HepG2 (cell line): ENCODE results near the gene TLCD1. TPM values are rescaled to one million over a fixed set of nuclear protein-coding genes. Genes with fewer than 3 reads are reported as not detected.

Source experiments
- ATAC-seq: fragments of 200-7000 bp; cut with Tn5 transposase; 3 replicates; pipeline ENCODE4 v1.9.1; 2020; ENCODE audit warnings: mild to moderate bottlenecking, moderate library complexity
- BruUV-seq: library from RNA; stranded (reverse); fragments of 400-500 nt; replicated peaks from 2 replicates; lab custom pipeline; 2021; lab: Mats Ljungman, UMichigan
- CTCF ChIA-PET: fragments of 300-600 bp; formaldehyde crosslinking; extraction: SDS; loops from one replicate; lab custom pipeline; 2021; ENCODE audit warnings: low total read pairs, inconsistent platforms, low intra/inter-chr PET ratio; lab: Yijun Ruan, JAX
- POLR2A ChIA-PET: fragments of 350-600 bp; sonication (Branson Sonifier 250); formaldehyde crosslinking; loops from one replicate; lab custom pipeline; 2020; ENCODE audit warnings: antibody characterized with exemption, inconsistent platforms; lab: Yijun Ruan, JAX
- DNase-seq: peaks from one replicate; pipeline ENCODE4 v3.0.0-alpha.2; 2015; ENCODE audit warnings: low spot score
- FAIRE-seq: peaks from 3 replicates; lab custom pipeline; 2011; peaks lifted over from hg19 to GRCh38; lab: Jason Lieb, UNC
- H2AFZ ChIP-seq: one replicate; pipeline ENCODE4 v1.6.1; 2011; ENCODE audit warnings: low read length, inconsistent platforms
- H3K27ac ChIP-seq: fragments of 300-600 bp; 3 replicates; pipeline ENCODE4 v1.8.0; 2011; ENCODE audit warnings: mixed run types, mild to moderate bottlenecking, mixed read lengths, low read length, inconsistent platforms; ENCODE audit not compliant: insufficient read depth; ENCODE audit errors: extremely low read length
- H3K27me3 ChIP-seq, 2 experiments: fragments of 200-600 bp in 1 of 2; 2 replicates in 1 of 2; 3 replicates in 1 of 2; pipeline versions ENCODE4 v1.6.0 to v1.8.0; 2011; ENCODE audit warnings: low read length in 2 of 2, mild to moderate bottlenecking in 2 of 2, moderate library complexity in 2 of 2, inconsistent platforms in 1 of 2; ENCODE audit not compliant: insufficient read depth in 2 of 2, control insufficient read depth in 1 of 2
- H3K36me3 ChIP-seq, 2 experiments: fragments of 200-600 bp in 1 of 2; replicated peaks in 1 of 2; 2 replicates in 1 of 2; 3 replicates in 1 of 2; pipeline versions ENCODE4 v1.5.1 to v1.8.0; 2011; ENCODE audit warnings: low read length in 2 of 2, inconsistent platforms in 1 of 2; ENCODE audit not compliant: insufficient read depth in 2 of 2, control insufficient read depth in 1 of 2
- H3K4me1 ChIP-seq: 2 replicates; pipeline ENCODE4 v1.5.1; 2012; ENCODE audit warnings: low read length, inconsistent platforms; ENCODE audit not compliant: insufficient read depth
- H3K4me2 ChIP-seq: 2 replicates; pipeline ENCODE4 v1.6.0; 2011; ENCODE audit warnings: low read depth, low read length, inconsistent platforms
- H3K4me3 ChIP-seq, 3 experiments: fragments of 200-600 bp in 1 of 3; sonication (generic), shearing (Covaris generic) in 1 of 3; replicated peaks in 1 of 3; 2 replicates each; pipeline ENCODE4 v1.5.1; 2011 to 2016; ENCODE audit warnings: low read length in 3 of 3, inconsistent platforms in 2 of 3, low read depth in 2 of 3, mild to moderate bottlenecking in 2 of 3, control low read depth in 1 of 3, mixed read lengths in 1 of 3; ENCODE audit not compliant: insufficient read depth in 1 of 3
- H3K79me2 ChIP-seq: one replicate; pipeline ENCODE4 v1.6.1; 2011; ENCODE audit warnings: low read length, inconsistent platforms; ENCODE audit not compliant: insufficient read depth
- H3K9ac ChIP-seq: 2 replicates; pipeline ENCODE4 v1.6.0; 2011; ENCODE audit warnings: mild to moderate bottlenecking, low read depth, low read length, inconsistent platforms; ENCODE audit not compliant: insufficient read depth
- H3K9me3 ChIP-seq: 2 replicates; pipeline ENCODE4 v1.5.1; 2012; ENCODE audit warnings: mild to moderate bottlenecking, low read length
- H4K20me1 ChIP-seq: 2 replicates; pipeline ENCODE4 v1.6.0; 2011; ENCODE audit warnings: inconsistent platforms, mild to moderate bottlenecking, low read length, moderate library complexity; ENCODE audit not compliant: insufficient read depth
- CREBL2 ChIP-seq: sonication (generic); formaldehyde crosslinking; IDR thresholded peaks from 2 replicates; pipeline ENCODE4 v1.8.1; 2023; ENCODE audit warnings: missing genetic modification reagents, mild to moderate bottlenecking, borderline replicate concordance
- DR1 ChIP-seq: sonication (generic); formaldehyde crosslinking; IDR thresholded peaks from 2 replicates; pipeline ENCODE4 v1.8.0; 2021; ENCODE audit warnings: mild to moderate bottlenecking, missing genetic modification reagents, inconsistent platforms
- GMEB2 ChIP-seq: IDR thresholded peaks from 2 replicates; pipeline ENCODE4 v1.6.1; 2016; ENCODE audit warnings: missing biosample characterization, missing genetic modification reagents, low read depth
- LCORL ChIP-seq, 2 experiments: fragments of 450-650 bp in 1 of 2; sonication (generic) in 1 of 2; formaldehyde crosslinking in 1 of 2; IDR thresholded peaks; 2 replicates each; pipeline versions ENCODE4 v1.5.0 to v1.6.1; 2017 to 2020; ENCODE audit warnings: antibody characterized with exemption in 1 of 2, missing genetic modification reagents in 1 of 2
- MYC ChIP-seq: sonication (generic); formaldehyde crosslinking; IDR thresholded peaks from 2 replicates; pipeline ENCODE4 v1.9.0; 2021; ENCODE audit warnings: missing genetic modification reagents, borderline replicate concordance
- PCBP2 ChIP-seq: fragments of 200-400 bp; formaldehyde crosslinking; optimal IDR thresholded peaks from 2 replicates; pipeline ENCODE3; 2018; ENCODE audit warnings: low read length, low read depth; ENCODE audit not compliant: poor library complexity, severe bottlenecking
- PHF20 ChIP-seq: sonication (generic); formaldehyde crosslinking; IDR thresholded peaks from 2 replicates; pipeline ENCODE4 v1.5.0; 2020; ENCODE audit warnings: mild to moderate bottlenecking, missing genetic modification reagents
- SPEN ChIP-seq: sonication (generic); formaldehyde crosslinking; IDR thresholded peaks from 2 replicates; pipeline ENCODE4 v1.5.1; 2020; ENCODE audit warnings: low read depth, mild to moderate bottlenecking, missing genetic modification reagents
- STAT5B ChIP-seq: sonication (generic); formaldehyde crosslinking; IDR thresholded peaks from 2 replicates; pipeline ENCODE4 v1.4.0; 2020; ENCODE audit warnings: missing genetic modification reagents
- ZBTB38 ChIP-seq: sonication (generic); formaldehyde crosslinking; IDR thresholded peaks from 2 replicates; pipeline ENCODE4 v1.5.1; 2020; ENCODE audit warnings: mild to moderate bottlenecking, missing genetic modification reagents
- ZNF264 ChIP-seq: sonication (generic); formaldehyde crosslinking; IDR thresholded peaks from 2 replicates; pipeline ENCODE4 v1.4.0; 2020; ENCODE audit warnings: missing genetic modification reagents
- ZNF574 ChIP-seq: sonication (generic); formaldehyde crosslinking; IDR thresholded peaks from 2 replicates; pipeline ENCODE4 v1.4.0; 2020; ENCODE audit warnings: missing genetic modification reagents
- ZNF629 ChIP-seq: sonication (generic); formaldehyde crosslinking; conservative IDR thresholded peaks from 2 replicates; pipeline ENCODE4 v1.5.0; 2020; ENCODE audit warnings: missing genetic modification reagents
- ZSCAN12 ChIP-seq: sonication (generic); formaldehyde crosslinking; IDR thresholded peaks from 2 replicates; pipeline ENCODE4 v1.9.0; 2021; ENCODE audit warnings: mild to moderate bottlenecking, missing genetic modification reagents
- WGBS: methylation state at CpG from one replicate; pipeline ENCODE4 v1.1.6; 2017; ENCODE audit warnings: low lambda C conversion rate; 5-methylcytosine and 5-hydroxymethylcytosine counted together
- in situ Hi-C: cut with HindIII; loops from 2 replicates; pipeline ENCODE4 v1.10.0; 2017; ENCODE audit warnings: low pct_unique_long_range_greater_than_20kb; ENCODE audit not compliant: extremely low pct_ligation_motif_present
- intact Hi-C: fragments of 100-400 bp; cut with micrococcal nuclease; formaldehyde crosslinking; loops from one replicate; pipeline ENCODE4 v1.10.0; 2022; ENCODE audit not compliant: unreplicated experiment
- polyA plus RNA-seq, 8 experiments: library from polyadenylated mRNA; depleted of rRNA in 3 of 8; stranded (reverse) in 7 of 8; unstranded in 1 of 8; fragments of >200 nt; fragmentation: Illumina TruSeq in 4 of 8; extraction: Trizol in 4 of 8; gene quantifications; 2 replicates each; pipeline versions ENCODE4 v1.2.1 to v1.2.3, GENCODE V29; 2011 to 2016; ENCODE audit warnings: low read depth in 4 of 8, missing spikeins in 1 of 8, mixed read lengths in 1 of 8; ENCODE audit not compliant: insufficient read depth in 1 of 8
- total RNA-seq, 5 experiments: library from RNA; depleted of rRNA; stranded (reverse); fragments of >200 nt; fragmentation: Illumina TruSeq; extraction: Trizol; gene quantifications; 2 replicates each; pipeline ENCODE4 v1.2.3, GENCODE V29; 2016; ENCODE audit warnings: low read depth in 1 of 5
- TF ChIP-seq, protein P1 (sequence below): sonication (generic); formaldehyde crosslinking; IDR thresholded peaks from 2 replicates; pipeline ENCODE4 v1.5.1; 2020; ENCODE audit warnings: mild to moderate bottlenecking, missing genetic modification reagents, moderate library complexity

Gene TLCD1
- total and polyA plus RNA-seq, 2 of the 13 experiments (the other 11 are each of a cell fraction or from before 2014, with no cell fraction given): 14.9 to 19.6 TPM

DNA sequence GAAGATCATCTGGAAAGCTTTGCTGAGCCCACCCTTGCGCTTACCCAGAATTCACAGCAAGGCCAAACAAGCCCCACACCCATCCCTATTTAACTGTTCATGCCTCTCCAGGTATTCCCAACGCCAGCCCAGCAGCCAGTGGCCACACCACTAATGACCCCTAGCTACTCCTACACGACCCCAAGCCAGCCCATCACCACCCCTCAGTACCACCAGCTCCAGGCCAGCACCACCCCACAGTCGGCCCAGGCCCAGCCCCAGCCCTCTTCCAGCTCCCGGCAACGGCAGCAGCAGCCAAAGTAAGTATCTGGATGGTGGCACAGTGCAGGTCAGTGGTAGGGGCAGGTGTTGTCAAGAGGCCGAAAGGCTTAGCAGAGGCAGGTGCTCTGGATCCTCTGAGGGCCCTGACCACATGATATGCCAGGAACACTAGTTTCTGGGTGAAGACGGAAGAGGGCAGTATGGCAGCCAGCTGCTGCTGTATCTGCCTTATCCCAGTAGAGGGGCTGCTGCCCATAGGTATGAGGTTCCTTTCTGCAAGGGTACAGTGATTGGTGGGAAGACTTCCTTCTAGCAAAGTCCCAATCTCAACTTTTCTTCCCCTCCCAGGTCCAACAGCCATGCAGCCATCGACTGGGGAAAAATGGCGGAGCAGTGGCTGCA, 25.1 kb downstream of the TLCD1 start (continued):
- no peak for TF ChIP-seq GMEB2
- TF ChIP-seq ZSCAN12 (CRISPR knock-in tag): no peak
- no peak for TF ChIP-seq LCORL (IDR thresholded peaks at IDR 0.05)
- no peak for TF ChIP-seq LCORL (CRISPR knock-in tag; IDR thresholded peaks at IDR 0.05)
- no peak for TF ChIP-seq ZBTB38
- TF ChIP-seq ZNF574 (CRISPR knock-in tag): no peak
- no peak for TF ChIP-seq PCBP2
- no peak for TF ChIP-seq PHF20
- no peak for TF ChIP-seq MYC

GRCh38 chr17:28700278-28700677, 25.8 kb downstream of the TLCD1 start:
- ChIA-PET CTCF (no interaction called here), POLR2A (interaction anchor here (1.1 to 8.2 kb wide), 4 partner anchors 11 to 38 kb away, joined by 3 to 145 read pairs (median 20); partner anchors contain the start of genes PROCA1, RPL23A, SDF2 and SUPT6H)
- no peak for TF ChIP-seq DR1 (CRISPR knock-in tag)
- no peak for TF ChIP-seq STAT5B (CRISPR knock-in tag)
- TF ChIP-seq, protein P1, sequence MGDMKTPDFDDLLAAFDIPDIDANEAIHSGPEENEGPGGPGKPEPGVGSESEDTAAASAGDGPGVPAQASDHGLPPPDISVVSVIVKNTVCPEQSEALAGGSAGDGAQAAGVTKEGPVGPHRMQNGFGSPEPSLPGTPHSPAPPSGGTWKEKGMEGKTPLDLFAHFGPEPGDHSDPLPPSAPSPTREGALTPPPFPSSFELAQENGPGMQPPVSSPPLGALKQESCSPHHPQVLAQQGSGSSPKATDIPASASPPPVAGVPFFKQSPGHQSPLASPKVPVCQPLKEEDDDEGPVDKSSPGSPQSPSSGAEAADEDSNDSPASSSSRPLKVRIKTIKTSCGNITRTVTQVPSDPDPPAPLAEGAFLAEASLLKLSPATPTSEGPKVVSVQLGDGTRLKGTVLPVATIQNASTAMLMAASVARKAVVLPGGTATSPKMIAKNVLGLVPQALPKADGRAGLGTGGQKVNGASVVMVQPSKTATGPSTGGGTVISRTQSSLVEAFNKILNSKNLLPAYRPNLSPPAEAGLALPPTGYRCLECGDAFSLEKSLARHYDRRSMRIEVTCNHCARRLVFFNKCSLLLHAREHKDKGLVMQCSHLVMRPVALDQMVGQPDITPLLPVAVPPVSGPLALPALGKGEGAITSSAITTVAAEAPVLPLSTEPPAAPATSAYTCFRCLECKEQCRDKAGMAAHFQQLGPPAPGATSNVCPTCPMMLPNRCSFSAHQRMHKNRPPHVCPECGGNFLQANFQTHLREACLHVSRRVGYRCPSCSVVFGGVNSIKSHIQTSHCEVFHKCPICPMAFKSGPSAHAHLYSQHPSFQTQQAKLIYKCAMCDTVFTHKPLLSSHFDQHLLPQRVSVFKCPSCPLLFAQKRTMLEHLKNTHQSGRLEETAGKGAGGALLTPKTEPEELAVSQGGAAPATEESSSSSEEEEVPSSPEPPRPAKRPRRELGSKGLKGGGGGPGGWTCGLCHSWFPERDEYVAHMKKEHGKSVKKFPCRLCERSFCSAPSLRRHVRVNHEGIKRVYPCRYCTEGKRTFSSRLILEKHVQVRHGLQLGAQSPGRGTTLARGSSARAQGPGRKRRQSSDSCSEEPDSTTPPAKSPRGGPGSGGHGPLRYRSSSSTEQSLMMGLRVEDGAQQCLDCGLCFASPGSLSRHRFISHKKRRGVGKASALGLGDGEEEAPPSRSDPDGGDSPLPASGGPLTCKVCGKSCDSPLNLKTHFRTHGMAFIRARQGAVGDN (CRISPR knock-in tag): peak; percentile 64
- TF ChIP-seq ZNF264 (CRISPR knock-in tag): no peak
- TF ChIP-seq SPEN (CRISPR knock-in tag): no peak
- TF ChIP-seq CREBL2 (CRISPR knock-in tag): no peak
- TF ChIP-seq ZNF629 (CRISPR knock-in tag): no peak

More at GRCh38 chr17:28700278-28700677, 25.8 kb downstream of the TLCD1 start:
- ATAC-seq: no peak
- Histone ChIP-seq H3K79me2 (no peaks in the 10 kb centered on the region), H3K4me2 (no peak overlapping the region), H3K27ac (peak overlapping the region; percentile 91), H3K9me3 (no peaks in the 10 kb centered on the region), H4K20me1 (no peaks in the 10 kb centered on the region), H3K36me3 (peaks cover 36 to 66% of the 10 kb centered on the region in 2 experiments), H2AFZ (no peak overlapping the region), H3K27me3 (no peaks in the 10 kb centered on the region), H3K4me3 (no peak overlapping the region), H3K4me1 (peaks cover 79% of the 10 kb centered on the region), H3K9ac (no peak overlapping the region)
- DNase-seq: no peak
- intact Hi-C loops (no loop called here), in situ Hi-C loops (no loop called here)
- WGBS: 67% methylated on average over 2 of the region's 8 CpGs
- no TSS peak for BruUV-seq
- no peak for FAIRE-seq
